Measurements from ENCODE around the gene SMIM10L2A.
"Not testable (repeated sequence)": the region's sequence is repeated elsewhere in the genome, so short reads cannot be mapped to it uniquely, and the experiment has no call there.

SMIM10L2A gene

GRCh38 chrX:135423173-135423864, 1.6 kb downstream of the SMIM10L2A start:
- FAIRE-seq: not testable (repeated sequence)

- FAIRE-seq: no peak
Observed at GRCh38 chrX:135424469-135424868, 2.7 kb downstream of the SMIM10L2A start.

GRCh38 chrX:135425026-135425965, 3.6 kb downstream of the SMIM10L2A start:
- no peak for FAIRE-seq

GRCh38 chrX:135429429-135429828, 7.7 kb downstream of the SMIM10L2A start:
- FAIRE-seq: no peak

GRCh38 chrX:135431886-135432285, 10.1 kb downstream of the SMIM10L2A start:
- no peak for FAIRE-seq

GRCh38 chrX:135432453-135432852, 10.7 kb downstream of the SMIM10L2A start:
- no peak for FAIRE-seq

- FAIRE-seq: no peak
Observed at GRCh38 chrX:135432881-135433521, 11.3 kb downstream of the SMIM10L2A start.

GRCh38 chrX:135433531-135434257, 11.9 kb downstream of the SMIM10L2A start:
- no peak for FAIRE-seq

GRCh38 chrX:135434258-135435138, 12.8 kb downstream of the SMIM10L2A start:
- no peak for FAIRE-seq

GRCh38 chrX:135435139-135435922, 13.6 kb downstream of the SMIM10L2A start:
- FAIRE-seq: no peak

- FAIRE-seq: no peak
Observed at GRCh38 chrX:135435933-135436332, 14.2 kb downstream of the SMIM10L2A start.

GRCh38 chrX:135436456-135436855, 14.7 kb downstream of the SMIM10L2A start:
- no peak for FAIRE-seq

- no peak for FAIRE-seq
Observed at GRCh38 chrX:135436966-135437866, 15.5 kb downstream of the SMIM10L2A start.

GRCh38 chrX:135437867-135438733, 16.4 kb downstream of the SMIM10L2A start:
- no peak for FAIRE-seq

GRCh38 chrX:135438734-135439043, 16.9 kb downstream of the SMIM10L2A start:
- no peak for FAIRE-seq

GRCh38 chrX:135449637-135450550, 28.1 kb downstream of the SMIM10L2A start:
- no peak for FAIRE-seq

- no peak for FAIRE-seq
Observed at GRCh38 chrX:135453381-135453780, 31.6 kb downstream of the SMIM10L2A start.

- no peak for FAIRE-seq
Observed at GRCh38 chrX:135454816-135455215, 33.1 kb downstream of the SMIM10L2A start.

All from TTC549 (cell line).